Measurements from ENCODE around the gene ANKRD52.

The ANKRD52 gene

GRCh38 chr12:56219840-56220239, 38.3 kb downstream of the ANKRD52 start:
- Histone ChIP-seq H3K27ac (ENCODE audit: low read depth, low read length) (no peak overlapping the region), H3K4me2 (ENCODE audit: low read depth, low read length, poor library complexity, severe bottlenecking) (peak overlapping the region; percentile 99), H3K36me3 (ENCODE audit: low read length) (no peaks in the 10 kb centered on the region), H3K9me2 (replicated peaks; ENCODE audit: insufficient read depth, low read length) (no peaks in the 10 kb centered on the region), H3K79me2 (ENCODE audit: insufficient read depth, low read length) (peaks cover 28% of the 10 kb centered on the region), H3F3A (ENCODE audit: insufficient read depth) (peaks cover 6% of the 10 kb centered on the region), H2AFZ (ENCODE audit: low read depth, low read length, severe bottlenecking) (no peak overlapping the region), H3K9me3 (ENCODE audit: insufficient read depth, low read length) (no peaks in the 10 kb centered on the region), H3K27me3 (ENCODE audit: low read length) (no peaks in the 10 kb centered on the region), H3K4me3 (ENCODE audit: insufficient read depth, low read length, poor library complexity, severe bottlenecking) (no peak overlapping the region), H4K20me1 (ENCODE audit: low read depth, low read length) (no peaks in the 10 kb centered on the region), H3K9ac (ENCODE audit: low read length) (no peak overlapping the region)
- TF ChIP-seq CTCF (IDR thresholded peaks at IDR 0.05; ENCODE audit: insufficient read depth, low read length, poor library complexity, severe bottlenecking) (no peak), EZH2phosphoT487 (conservative IDR thresholded peaks at IDR 0.05; ENCODE audit: low read length) (no peak)

- H3K79me2 ChIP-seq (ENCODE audit: insufficient read depth, low read length), result peaks cover 21% of the 10 kb centered on the region
- no peaks in the 10 kb centered on the region for H3K27me3 ChIP-seq (ENCODE audit: low read length)
- H3K4me3 ChIP-seq (ENCODE audit: insufficient read depth, low read length, poor library complexity, severe bottlenecking), result no peak overlapping the region
- no peak overlapping the region for H2AFZ ChIP-seq (ENCODE audit: low read depth, low read length, severe bottlenecking)
- H3K36me3 ChIP-seq (ENCODE audit: low read length), result peaks cover 2% of the 10 kb centered on the region; the same call in 1 of the 2 replicates
- H3K27ac ChIP-seq (ENCODE audit: low read depth, low read length), result no peak overlapping the region
- no peaks in the 10 kb centered on the region for H4K20me1 ChIP-seq (ENCODE audit: low read depth, low read length)
- peaks cover 6% of the 10 kb centered on the region for H3F3A ChIP-seq (ENCODE audit: insufficient read depth)
- H3K9me2 ChIP-seq (replicated peaks; ENCODE audit: insufficient read depth, low read length), result no peaks in the 10 kb centered on the region
- H3K4me2 ChIP-seq (ENCODE audit: low read depth, low read length, poor library complexity, severe bottlenecking), result no peak overlapping the region
- no peak for TF ChIP-seq EZH2phosphoT487 (conservative IDR thresholded peaks at IDR 0.05; ENCODE audit: low read length)
- TF ChIP-seq CTCF (IDR thresholded peaks at IDR 0.05; ENCODE audit: insufficient read depth, low read length, poor library complexity, severe bottlenecking), result no peak
- H3K9ac ChIP-seq (ENCODE audit: low read length), result no peak overlapping the region
- no peaks in the 10 kb centered on the region for H3K9me3 ChIP-seq (ENCODE audit: insufficient read depth, low read length)
Measured at GRCh38 chr12:56216461-56216860, 41.7 kb downstream of the ANKRD52 start.

- H3K4me3 ChIP-seq (ENCODE audit: insufficient read depth, low read length, poor library complexity, severe bottlenecking), result no peak overlapping the region
- no peaks in the 10 kb centered on the region for H3K27me3 ChIP-seq (ENCODE audit: low read length)
- no peak overlapping the region for H2AFZ ChIP-seq (ENCODE audit: low read depth, low read length, severe bottlenecking)
- peaks cover 2% of the 10 kb centered on the region; the same call in 1 of the 2 replicates for H3K36me3 ChIP-seq (ENCODE audit: low read length)
- H3K9me2 ChIP-seq (replicated peaks; ENCODE audit: insufficient read depth, low read length), result no peaks in the 10 kb centered on the region
- no peak overlapping the region for H3K27ac ChIP-seq (ENCODE audit: low read depth, low read length)
- no peaks in the 10 kb centered on the region for H3K79me2 ChIP-seq (ENCODE audit: insufficient read depth, low read length)
- H4K20me1 ChIP-seq (ENCODE audit: low read depth, low read length), result no peaks in the 10 kb centered on the region
- H3F3A ChIP-seq (ENCODE audit: insufficient read depth), result no peaks in the 10 kb centered on the region
- H3K9me3 ChIP-seq (ENCODE audit: insufficient read depth, low read length), result no peaks in the 10 kb centered on the region
- H3K9ac ChIP-seq (ENCODE audit: low read length), result no peak overlapping the region
- H3K4me2 ChIP-seq (ENCODE audit: low read depth, low read length, poor library complexity, severe bottlenecking), result no peak overlapping the region
- TF ChIP-seq CTCF (IDR thresholded peaks at IDR 0.05; ENCODE audit: insufficient read depth, low read length, poor library complexity, severe bottlenecking) (no peak), EZH2phosphoT487 (conservative IDR thresholded peaks at IDR 0.05; ENCODE audit: low read length) (no peak)
Measured at GRCh38 chr12:56213878-56214277, 44.3 kb downstream of the ANKRD52 start.

All from SU-DHL-6 (cell line).